Suprapubic skin (tissue), 4 donors: ENCODE results near the gene FAM117B. TPM values are rescaled to one million over a fixed set of nuclear protein-coding genes. Genes with fewer than 3 reads are reported as not detected.

ENCODE experiments used
- DNase-seq, 2 donors: peaks; one replicate each; pipeline ENCODE4 v3.0.0-alpha.2; 2019; ENCODE audit warnings: low spot score in 2 of 2
- H3K27ac ChIP-seq: fragments of 200-600 bp; sonication (generic); one replicate; pipeline ENCODE4 v1.5.1; 2019
- H3K27me3 ChIP-seq: fragments of 200-600 bp; sonication (generic); one replicate; pipeline ENCODE4 v1.5.1; 2019
- H3K36me3 ChIP-seq: fragments of 200-600 bp; sonication (generic); one replicate; pipeline ENCODE4 v1.5.1; 2019
- H3K4me1 ChIP-seq: fragments of 200-600 bp; sonication (generic); one replicate; pipeline ENCODE4 v1.5.1; 2019
- H3K4me3 ChIP-seq: fragments of 200-600 bp; sonication (generic); one replicate; pipeline ENCODE4 v1.5.1; 2019; ENCODE audit warnings: mild to moderate bottlenecking
- H3K9me3 ChIP-seq: fragments of 200-600 bp; sonication (generic); one replicate; pipeline ENCODE4 v1.5.1; 2019
- CTCF ChIP-seq, 2 donors: fragments of 200-600 bp in 1 of 2; fragments of 450-650 bp in 1 of 2; sonication (generic) in 1 of 2; IDR thresholded peaks; one replicate each; pipeline ENCODE4 v1.5.1; 2016 to 2019; ENCODE audit warnings: antibody characterized with exemption in 2 of 2, mild to moderate bottlenecking in 1 of 2, moderate library complexity in 1 of 2
- EP300 ChIP-seq: sonication (generic); formaldehyde crosslinking; IDR thresholded peaks from one replicate; pipeline ENCODE4 v1.6.1; 2017; ENCODE audit warnings: antibody characterized with exemption
- POLR2A ChIP-seq, 2 donors: fragments of 450-650 bp; IDR thresholded peaks; one replicate each; pipeline ENCODE4 v1.6.1; 2017; ENCODE audit warnings: antibody characterized with exemption in 2 of 2, mild to moderate bottlenecking in 2 of 2, moderate library complexity in 2 of 2
- POLR2AphosphoS5 ChIP-seq, 3 donors: sonication (generic); formaldehyde crosslinking; IDR thresholded peaks; one replicate each; pipeline ENCODE4 v1.6.1; 2017; ENCODE audit warnings: antibody characterized with exemption in 3 of 3
- WGBS: methylation state at CpG from one replicate; pipeline ENCODE4 v1.1.5; 2018; 5-methylcytosine and 5-hydroxymethylcytosine counted together
- total RNA-seq, 4 donors: library from RNA; depleted of rRNA; stranded (reverse); fragments of >200 nt; gene quantifications; one replicate each; pipeline ENCODE4 v1.1.0, GENCODE V29; 2016

Gene FAM117B
- total RNA-seq, 4 donors from 2014 or later, result 11.2 to 40.0 (median 17.7) TPM

GRCh38 chr2:202716114-202716718 lies 81.4 kb downstream of the FAM117B start:
- no peak for TF ChIP-seq EP300
- no peak for TF ChIP-seq CTCF (IDR thresholded peaks at IDR 0.05)
- TF ChIP-seq POLR2A (IDR thresholded peaks at IDR 0.05), result no peak
- TF ChIP-seq POLR2AphosphoS5 (IDR thresholded peaks at IDR 0.05), result no peak
- Histone ChIP-seq H3K36me3 (no peaks in the 10 kb centered on the region), H3K27ac (no peak overlapping the region), H3K4me1 (no peaks in the 10 kb centered on the region), H3K9me3 (peaks cover 11% of the 10 kb centered on the region), H3K4me3 (no peak overlapping the region), H3K27me3 (no peaks in the 10 kb centered on the region)
- DNase-seq, result no peak
- WGBS, result 99% methylated on average over 5 of the region's 5 CpGs

GRCh38 chr2:202716953-202717597 lies 82.3 kb downstream of the FAM117B start:
- WGBS, result 94% methylated on average over 2 of the region's 2 CpGs
- no peak overlapping the region for H3K27ac ChIP-seq
- H3K4me1 ChIP-seq, result no peaks in the 10 kb centered on the region

GRCh38 chr2:202717598-202718310 lies 83.0 kb downstream of the FAM117B start:
- WGBS, result 86% methylated on average over 3 of the region's 3 CpGs
- Histone ChIP-seq H3K27me3 (no peaks in the 10 kb centered on the region), H3K27ac (no peak overlapping the region), H3K36me3 (no peaks in the 10 kb centered on the region), H3K9me3 (peaks cover 6% of the 10 kb centered on the region), H3K4me3 (no peak overlapping the region), H3K4me1 (no peaks in the 10 kb centered on the region)
- TF ChIP-seq POLR2AphosphoS5 (IDR thresholded peaks at IDR 0.05) (no peak), EP300 (no peak), POLR2A (IDR thresholded peaks at IDR 0.05) (no peak), CTCF (IDR thresholded peaks at IDR 0.05) (no peak)
- no peak for DNase-seq

More at GRCh38 chr2:202716953-202717597, 82.3 kb downstream of the FAM117B start:
- no peak for TF ChIP-seq POLR2AphosphoS5 (IDR thresholded peaks at IDR 0.05)
- TF ChIP-seq EP300, result no peak
- no peak for TF ChIP-seq POLR2A (IDR thresholded peaks at IDR 0.05)
- TF ChIP-seq CTCF (IDR thresholded peaks at IDR 0.05), result no peak
- Histone ChIP-seq H3K27me3 (no peaks in the 10 kb centered on the region), H3K4me3 (no peak overlapping the region), H3K9me3 (peaks cover 11% of the 10 kb centered on the region), H3K36me3 (no peaks in the 10 kb centered on the region)
- DNase-seq, result no peak

- Histone ChIP-seq H3K4me1 (no peaks in the 10 kb centered on the region), H3K9me3 (peaks cover 5% of the 10 kb centered on the region), H3K27me3 (no peaks in the 10 kb centered on the region), H3K27ac (no peak overlapping the region), H3K36me3 (no peaks in the 10 kb centered on the region), H3K4me3 (no peak overlapping the region)
- TF ChIP-seq EP300, result no peak
- TF ChIP-seq POLR2A (IDR thresholded peaks at IDR 0.05), result no peak
- no peak for TF ChIP-seq CTCF (IDR thresholded peaks at IDR 0.05)
- TF ChIP-seq POLR2AphosphoS5 (IDR thresholded peaks at IDR 0.05), result no peak
- no peak for DNase-seq
- 48% methylated on average over 4 of the region's 4 CpGs for WGBS
These were observed 83.8 kb downstream of the FAM117B start for GRCh38 chr2:202718614-202719013.

- TF ChIP-seq POLR2A (IDR thresholded peaks at IDR 0.05), result no peak
- no peak for TF ChIP-seq POLR2AphosphoS5 (IDR thresholded peaks at IDR 0.05)
- TF ChIP-seq EP300, result no peak
- TF ChIP-seq CTCF (IDR thresholded peaks at IDR 0.05), result no peak
- Histone ChIP-seq H3K9me3 (peaks cover 5% of the 10 kb centered on the region), H3K27me3 (no peaks in the 10 kb centered on the region), H3K27ac (no peak overlapping the region), H3K36me3 (no peaks in the 10 kb centered on the region), H3K4me3 (no peak overlapping the region), H3K4me1 (no peaks in the 10 kb centered on the region)
- 94% methylated on average over 2 of the region's 2 CpGs for WGBS
- no peak for DNase-seq
These were observed 85.5 kb downstream of the FAM117B start for GRCh38 chr2:202720226-202720625.
